ENCODE measurements around the gene UBE2O.

Gene UBE2O

DNA sequence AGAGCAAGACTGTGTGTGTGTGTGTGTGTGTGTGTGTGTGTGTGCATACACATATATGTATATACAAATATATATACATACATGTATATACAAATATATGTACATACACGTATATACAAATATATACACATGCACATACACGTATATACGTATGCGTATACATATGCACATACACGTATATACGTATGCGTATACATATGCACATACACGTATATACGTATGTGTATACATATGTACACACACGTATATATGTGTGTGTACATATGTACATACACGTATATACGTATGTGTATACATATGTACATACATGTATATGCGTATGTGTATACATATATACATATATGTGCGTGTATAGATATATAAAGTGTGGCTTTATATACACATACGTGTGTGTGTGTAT lies 37.2 kb downstream of the UBE2O start:
- Histone ChIP-seq H3K36me3 (ENCODE audit: control insufficient read depth, insufficient read depth, low read length) (peaks cover 15% of the 10 kb centered on the region), H3K4me3 (ENCODE audit: low read depth, low read length) (no peak overlapping the region), H3K27me3 (ENCODE audit: control insufficient read depth, insufficient read depth, low read length) (no peaks in the 10 kb centered on the region), H3K4me1 (ENCODE audit: control insufficient read depth, insufficient read depth, low read length) (peaks cover 2% of the 10 kb centered on the region), H3K9me3 (ENCODE audit: control insufficient read depth, insufficient read depth, low read length) (no peaks in the 10 kb centered on the region), H3K9ac (ENCODE audit: low read depth, low read length) (no peak overlapping the region)

GRCh38 chr17:76414334-76415295 lies 38.3 kb downstream of the UBE2O start:
- Histone ChIP-seq H3K36me3 (ENCODE audit: control insufficient read depth, insufficient read depth, low read length) (peaks cover 18% of the 10 kb centered on the region), H3K9me3 (ENCODE audit: control insufficient read depth, insufficient read depth, low read length) (no peaks in the 10 kb centered on the region), H3K9ac (ENCODE audit: low read depth, low read length) (no peak overlapping the region), H3K4me3 (ENCODE audit: low read depth, low read length) (no peak overlapping the region), H3K27me3 (ENCODE audit: control insufficient read depth, insufficient read depth, low read length) (no peaks in the 10 kb centered on the region), H3K4me1 (ENCODE audit: control insufficient read depth, insufficient read depth, low read length) (peaks cover 2% of the 10 kb centered on the region)

DNA sequence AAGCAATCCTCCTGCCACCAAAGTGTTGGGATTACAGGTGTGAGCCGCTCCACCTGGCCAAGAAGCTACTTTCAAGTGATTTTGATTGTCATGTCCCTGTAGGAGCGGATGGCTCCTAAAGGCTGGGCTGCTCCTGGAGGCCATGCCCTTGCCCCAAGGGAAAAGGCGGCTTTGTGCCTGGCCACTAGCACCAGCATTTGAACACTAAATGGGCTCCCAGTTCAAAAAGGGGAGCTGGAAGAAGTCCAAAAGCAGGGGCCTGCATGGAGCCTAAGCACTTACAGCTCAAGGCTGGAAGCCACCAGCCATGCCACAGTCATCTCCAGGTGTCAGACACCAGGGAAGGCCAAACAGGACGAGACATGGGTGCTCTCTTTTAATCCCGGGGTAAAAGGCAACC lies 41.7 kb downstream of the UBE2O start:
- Histone ChIP-seq H3K27me3 (ENCODE audit: control insufficient read depth, insufficient read depth, low read length) (no peaks in the 10 kb centered on the region), H3K9me3 (ENCODE audit: control insufficient read depth, insufficient read depth, low read length) (no peaks in the 10 kb centered on the region), H3K36me3 (ENCODE audit: control insufficient read depth, insufficient read depth, low read length) (peaks cover 11% of the 10 kb centered on the region), H3K4me1 (ENCODE audit: control insufficient read depth, insufficient read depth, low read length) (peaks cover 2% of the 10 kb centered on the region), H3K9ac (ENCODE audit: low read depth, low read length) (no peak overlapping the region), H3K4me3 (ENCODE audit: low read depth, low read length) (no peak overlapping the region)

GRCh38 chr17:76410328-76410965 lies 42.5 kb downstream of the UBE2O start:
- H3K9ac ChIP-seq (ENCODE audit: low read depth, low read length), result no peak overlapping the region
- no peaks in the 10 kb centered on the region for H3K9me3 ChIP-seq (ENCODE audit: control insufficient read depth, insufficient read depth, low read length)
- no peaks in the 10 kb centered on the region for H3K27me3 ChIP-seq (ENCODE audit: control insufficient read depth, insufficient read depth, low read length)
- H3K4me3 ChIP-seq (ENCODE audit: low read depth, low read length), result no peak overlapping the region
- peaks cover 2% of the 10 kb centered on the region for H3K4me1 ChIP-seq (ENCODE audit: control insufficient read depth, insufficient read depth, low read length)
- peaks cover 12% of the 10 kb centered on the region for H3K36me3 ChIP-seq (ENCODE audit: control insufficient read depth, insufficient read depth, low read length)

GRCh38 chr17:76408037-76408849 lies 44.7 kb downstream of the UBE2O start:
- Histone ChIP-seq H3K4me1 (ENCODE audit: control insufficient read depth, insufficient read depth, low read length) (no peaks in the 10 kb centered on the region), H3K9me3 (ENCODE audit: control insufficient read depth, insufficient read depth, low read length) (no peaks in the 10 kb centered on the region), H3K4me3 (ENCODE audit: low read depth, low read length) (no peak overlapping the region), H3K36me3 (ENCODE audit: control insufficient read depth, insufficient read depth, low read length) (peaks cover 20% of the 10 kb centered on the region), H3K27me3 (ENCODE audit: control insufficient read depth, insufficient read depth, low read length) (no peaks in the 10 kb centered on the region), H3K9ac (ENCODE audit: low read depth, low read length) (no peak overlapping the region)

GRCh38 chr17:76407509-76407908 lies 45.4 kb downstream of the UBE2O start:
- Histone ChIP-seq H3K36me3 (ENCODE audit: control insufficient read depth, insufficient read depth, low read length) (peaks cover 24% of the 10 kb centered on the region), H3K4me3 (ENCODE audit: low read depth, low read length) (no peak overlapping the region), H3K27me3 (ENCODE audit: control insufficient read depth, insufficient read depth, low read length) (no peaks in the 10 kb centered on the region), H3K4me1 (ENCODE audit: control insufficient read depth, insufficient read depth, low read length) (no peaks in the 10 kb centered on the region), H3K9ac (ENCODE audit: low read depth, low read length) (no peak overlapping the region), H3K9me3 (ENCODE audit: control insufficient read depth, insufficient read depth, low read length) (no peaks in the 10 kb centered on the region)

GRCh38 chr17:76405967-76406647 lies 46.8 kb downstream of the UBE2O start:
- no peaks in the 10 kb centered on the region for H3K4me1 ChIP-seq (ENCODE audit: control insufficient read depth, insufficient read depth, low read length)
- H3K9ac ChIP-seq (ENCODE audit: low read depth, low read length), result no peak overlapping the region
- no peak overlapping the region for H3K4me3 ChIP-seq (ENCODE audit: low read depth, low read length)
- H3K9me3 ChIP-seq (ENCODE audit: control insufficient read depth, insufficient read depth, low read length), result no peaks in the 10 kb centered on the region
- peaks cover 34% of the 10 kb centered on the region for H3K36me3 ChIP-seq (ENCODE audit: control insufficient read depth, insufficient read depth, low read length)
- H3K27me3 ChIP-seq (ENCODE audit: control insufficient read depth, insufficient read depth, low read length), result no peaks in the 10 kb centered on the region

DNA sequence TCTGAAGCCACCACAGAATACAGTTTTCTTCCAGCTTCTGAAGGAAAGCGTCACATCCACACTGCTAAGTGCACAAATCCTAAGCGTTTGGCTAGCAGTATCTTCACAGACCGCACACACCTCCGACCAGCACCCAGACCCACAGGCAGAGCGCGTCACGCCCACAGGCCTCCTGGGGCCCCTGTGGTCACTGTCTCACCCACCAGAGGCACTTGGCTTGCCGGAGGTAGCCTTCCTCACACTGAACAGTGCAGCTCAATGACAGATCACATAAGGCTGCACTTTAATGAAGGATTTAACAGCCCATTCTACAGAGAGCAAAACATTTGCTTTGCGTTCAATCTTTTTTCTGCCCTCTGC lies 47.4 kb downstream of the UBE2O start:
- Histone ChIP-seq H3K9me3 (ENCODE audit: control insufficient read depth, insufficient read depth, low read length) (no peaks in the 10 kb centered on the region), H3K4me1 (ENCODE audit: control insufficient read depth, insufficient read depth, low read length) (no peaks in the 10 kb centered on the region), H3K9ac (ENCODE audit: low read depth, low read length) (no peak overlapping the region), H3K4me3 (ENCODE audit: low read depth, low read length) (no peak overlapping the region), H3K36me3 (ENCODE audit: control insufficient read depth, insufficient read depth, low read length) (peaks cover 38% of the 10 kb centered on the region), H3K27me3 (ENCODE audit: control insufficient read depth, insufficient read depth, low read length) (no peaks in the 10 kb centered on the region)

DNA sequence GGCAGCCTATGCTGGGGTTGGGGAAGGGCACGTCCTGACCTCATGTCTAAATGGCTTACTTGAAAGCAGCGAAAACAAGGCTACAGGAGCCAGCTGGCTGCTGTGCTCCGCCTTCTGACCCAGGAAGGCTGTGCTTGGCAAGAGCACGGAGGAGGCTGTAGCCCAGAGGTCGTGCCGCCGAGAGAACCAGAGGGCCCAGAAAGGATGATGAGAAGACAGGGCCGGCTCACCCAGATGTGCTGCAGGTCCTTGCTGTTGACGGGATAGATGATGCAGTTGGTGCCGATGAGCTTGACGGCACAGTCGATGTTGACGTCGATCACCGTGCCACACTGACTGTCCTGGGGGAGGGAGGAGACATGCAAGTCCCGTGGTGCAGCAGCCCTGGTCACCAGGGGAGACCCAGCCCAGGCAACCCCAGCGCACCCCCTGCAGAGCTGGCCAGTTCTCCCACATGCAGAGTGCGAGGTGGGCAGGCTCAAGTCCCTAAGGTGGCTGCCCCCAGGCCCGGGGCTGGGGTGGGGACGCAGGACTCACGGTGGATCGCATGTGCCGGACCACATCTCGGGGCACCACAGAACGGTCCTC lies 47.9 kb downstream of the UBE2O start:
- Histone ChIP-seq H3K36me3 (ENCODE audit: control insufficient read depth, insufficient read depth, low read length) (peaks cover 39% of the 10 kb centered on the region), H3K27me3 (ENCODE audit: control insufficient read depth, insufficient read depth, low read length) (no peaks in the 10 kb centered on the region), H3K4me3 (ENCODE audit: low read depth, low read length) (no peak overlapping the region), H3K9me3 (ENCODE audit: control insufficient read depth, insufficient read depth, low read length) (no peaks in the 10 kb centered on the region), H3K4me1 (ENCODE audit: control insufficient read depth, insufficient read depth, low read length) (no peaks in the 10 kb centered on the region), H3K9ac (ENCODE audit: low read depth, low read length) (no peak overlapping the region)

- no peak overlapping the region for H3K4me3 ChIP-seq (ENCODE audit: low read depth, low read length)
- H3K4me1 ChIP-seq (ENCODE audit: control insufficient read depth, insufficient read depth, low read length), result no peaks in the 10 kb centered on the region
- no peaks in the 10 kb centered on the region for H3K27me3 ChIP-seq (ENCODE audit: control insufficient read depth, insufficient read depth, low read length)
- H3K9me3 ChIP-seq (ENCODE audit: control insufficient read depth, insufficient read depth, low read length), result no peaks in the 10 kb centered on the region
- no peak overlapping the region for H3K9ac ChIP-seq (ENCODE audit: low read depth, low read length)
- peaks cover 47% of the 10 kb centered on the region for H3K36me3 ChIP-seq (ENCODE audit: control insufficient read depth, insufficient read depth, low read length)
Observed at GRCh38 chr17:76404256-76404655, 48.7 kb downstream of the UBE2O start.

DNA sequence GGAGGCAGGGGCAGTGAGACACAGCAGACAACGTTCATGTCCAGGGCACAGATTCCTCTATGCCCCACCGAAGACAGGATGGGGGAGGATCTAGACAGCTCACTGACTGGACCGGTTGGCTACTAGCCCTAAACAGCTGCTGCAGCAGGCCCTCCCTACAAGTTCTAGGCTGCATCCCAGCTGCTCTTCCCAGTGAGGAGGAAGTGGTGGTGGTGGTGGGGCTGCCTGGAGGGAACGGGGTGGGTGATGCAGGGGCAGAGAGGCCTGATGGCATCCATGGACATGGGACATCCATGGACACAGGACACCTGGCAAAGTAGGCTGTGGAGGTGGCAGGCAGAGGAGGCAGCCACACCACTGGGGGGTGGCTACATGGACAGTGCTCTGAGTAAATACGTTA lies 50.2 kb downstream of the UBE2O start:
- no peak overlapping the region for H3K9ac ChIP-seq (ENCODE audit: low read depth, low read length)
- H3K27me3 ChIP-seq (ENCODE audit: control insufficient read depth, insufficient read depth, low read length), result no peaks in the 10 kb centered on the region
- peaks cover 60% of the 10 kb centered on the region for H3K36me3 ChIP-seq (ENCODE audit: control insufficient read depth, insufficient read depth, low read length)
- no peak overlapping the region for H3K4me3 ChIP-seq (ENCODE audit: low read depth, low read length)
- no peaks in the 10 kb centered on the region for H3K4me1 ChIP-seq (ENCODE audit: control insufficient read depth, insufficient read depth, low read length)
- H3K9me3 ChIP-seq (ENCODE audit: control insufficient read depth, insufficient read depth, low read length), result no peaks in the 10 kb centered on the region

Measured in iPS-15b (cell line).